BLaER1 treated with 17β-estradiol and CSF1 and Interleukin-3, amounts not matched to agents 10 nM and 100 nM (cell line): Measurements from ENCODE around the gene SCG3.
A peak's percentile ranks its signal among the peaks of the same experiment; 100 is the strongest.

ENCODE experiments used
- H3K27ac ChIP-seq, 11 experiments: shearing (Covaris generic); formaldehyde crosslinking; 2 replicates each; pipeline ENCODE4 v1.8.1; 2022
- H3K27me3 ChIP-seq, 11 experiments: shearing (Covaris generic); formaldehyde crosslinking; 2 replicates each; pipeline ENCODE4 v1.8.1; 2022
- H3K36me3 ChIP-seq, 11 experiments: shearing (Covaris generic); formaldehyde crosslinking; 2 replicates each; pipeline ENCODE4 v1.8.1; 2022
- H3K4me1 ChIP-seq, 10 experiments: shearing (Covaris generic); formaldehyde crosslinking; 2 replicates each; pipeline ENCODE4 v1.8.1; 2022
- H3K4me2 ChIP-seq, 11 experiments: shearing (Covaris generic); formaldehyde crosslinking; 2 replicates each; pipeline ENCODE4 v1.8.1; 2022
- H3K4me3 ChIP-seq, 10 experiments: shearing (Covaris generic); formaldehyde crosslinking; 2 replicates each; pipeline ENCODE4 v1.8.1; 2022
- H3K9ac ChIP-seq, 11 experiments: shearing (Covaris generic); formaldehyde crosslinking; 2 replicates each; pipeline ENCODE4 v1.8.1; 2022
- H3K9me3 ChIP-seq, 11 experiments: shearing (Covaris generic); formaldehyde crosslinking; replicated peaks in 1 of 11; 2 replicates each; pipeline ENCODE4 v1.8.1; 2022
- H4K20me1 ChIP-seq, 11 experiments: shearing (Covaris generic); formaldehyde crosslinking; 2 replicates each; pipeline ENCODE4 v1.8.1; 2022
- Cebpa-rat ChIP-seq, 11 experiments: shearing (Covaris generic); IDR thresholded peaks; 2 replicates each; pipeline ENCODE4 v1.8.1; 2022

SCG3 gene

DNA sequence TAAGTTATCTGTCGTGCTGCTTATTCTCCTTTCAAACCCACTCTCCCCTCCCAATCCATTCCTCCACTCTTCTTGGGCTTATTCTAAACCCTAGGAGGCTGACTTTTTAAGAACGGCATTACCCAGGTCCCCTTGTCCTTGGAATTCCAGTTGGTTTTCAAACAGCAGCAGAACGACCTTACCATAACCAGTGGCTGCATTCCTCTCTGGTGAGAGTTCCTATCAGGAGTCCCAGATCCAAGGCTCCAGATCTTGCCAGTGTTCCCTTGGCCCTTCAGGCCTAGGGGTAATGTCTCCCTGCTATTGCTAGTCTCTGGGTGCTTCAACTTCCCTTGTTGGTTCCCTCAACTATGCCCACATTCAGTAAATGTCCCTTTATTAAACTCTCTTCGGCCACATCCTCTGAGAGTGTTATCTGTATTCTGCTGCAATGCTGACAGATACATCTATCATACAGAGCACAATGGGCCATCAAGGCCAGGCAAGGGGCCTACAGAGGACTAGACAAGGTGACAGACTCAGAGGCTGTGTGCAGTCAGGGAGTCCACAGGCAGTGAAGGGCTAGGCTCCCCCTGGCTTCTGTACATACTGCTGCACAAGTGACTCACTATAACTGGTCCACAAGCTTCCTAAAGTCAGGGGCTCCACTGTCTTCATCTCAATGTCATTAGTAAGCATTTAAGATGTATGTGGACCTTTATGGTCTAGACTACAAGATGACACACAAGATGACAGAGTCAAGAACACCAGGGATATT, 46.0 kb downstream of the SCG3 start:
- Histone ChIP-seq H4K20me1 (peaks cover 27 to 53% (median 41%) of the 10 kb centered on the region in 11 experiments), H3K4me2 (peak overlapping the region; percentile 30 to 74 (median 62)), H3K9ac (peak overlapping the region in 2 of 11 experiments; percentile 14 to 21; a peak in 2 of 22 replicates), H3K4me1 (peaks cover 70 to 83% (median 81%) of the 10 kb centered on the region in 10 experiments), H3K27ac (peak overlapping the region in 6 of 11 experiments; percentile 0 to 38 (median 15); a peak in 7 of 22 replicates), H3K36me3 (peaks cover 5 to 38% (median 27%) of the 10 kb centered on the region in 11 experiments; a peak in 20 of 22 replicates), H3K9me3 (no peaks in the 10 kb centered on the region), H3K27me3 (no peaks in the 10 kb centered on the region), H3K4me3 (no peak overlapping the region)
- TF ChIP-seq Cebpa-rat (IDR thresholded peaks at IDR 0.05), result no peak

GRCh38 chr15:51731549-51732267, 50.4 kb downstream of the SCG3 start:
- peak; percentile 29 to 87 (median 74); a peak in 15 of 22 replicates for TF ChIP-seq Cebpa-rat (IDR thresholded peaks at IDR 0.05)
- Histone ChIP-seq H3K4me2 (peak overlapping the region; percentile 90 to 97 (median 96)), H3K4me1 (peaks cover 88 to 100% (median 95%) of the 10 kb centered on the region in 10 experiments), H3K4me3 (peak overlapping the region; percentile 41 to 66 (median 51); a peak in 19 of 20 replicates), H4K20me1 (peaks cover 9 to 46% (median 23%) of the 10 kb centered on the region in 11 experiments), H3K36me3 (peaks cover 3 to 33% (median 15%) of the 10 kb centered on the region in 11 experiments; a peak in 13 of 22 replicates), H3K27ac (peak overlapping the region; percentile 80 to 96 (median 93)), H3K27me3 (no peaks in the 10 kb centered on the region), H3K9me3 (no peaks in the 10 kb centered on the region), H3K9ac (peak overlapping the region; percentile 74 to 83 (median 78))

- Histone ChIP-seq H3K4me2 (peak overlapping the region; percentile 90 to 97 (median 96)), H3K36me3 (peaks cover 3 to 33% (median 15%) of the 10 kb centered on the region in 11 experiments; a peak in 13 of 22 replicates), H3K4me1 (peaks cover 78 to 91% (median 86%) of the 10 kb centered on the region in 10 experiments), H3K27ac (peak overlapping the region; percentile 80 to 96 (median 93); a peak in 21 of 22 replicates), H3K9ac (peak overlapping the region; percentile 67 to 83 (median 78); a peak in 19 of 22 replicates), H3K9me3 (no peaks in the 10 kb centered on the region), H3K4me3 (peak overlapping the region in 9 of 10 experiments; percentile 7 to 66 (median 50); a peak in 12 of 20 replicates), H4K20me1 (peaks cover 0 to 37% (median 13%) of the 10 kb centered on the region in 11 experiments; a peak in 15 of 22 replicates), H3K27me3 (no peaks in the 10 kb centered on the region)
- TF ChIP-seq Cebpa-rat (IDR thresholded peaks at IDR 0.05), result no peak
Observed at GRCh38 chr15:51732646-51733045, 51.3 kb downstream of the SCG3 start.

- peak overlapping the region; percentile 79 to 90 (median 84); a peak in 19 of 20 replicates for H3K4me3 ChIP-seq
- no peaks in the 10 kb centered on the region for H3K27me3 ChIP-seq
- TF ChIP-seq Cebpa-rat (IDR thresholded peaks at IDR 0.05), result no peak
- peaks cover 0 to 20% (median 2%) of the 10 kb centered on the region in 11 experiments; a peak in 5 of 22 replicates for H3K36me3 ChIP-seq
- H3K27ac ChIP-seq, result peak overlapping the region in 10 of 11 experiments; percentile 85 to 96 (median 94); a peak in 20 of 22 replicates
- H4K20me1 ChIP-seq, result peaks cover 0 to 20% (median 3%) of the 10 kb centered on the region in 11 experiments; a peak in 9 of 22 replicates
- H3K4me1 ChIP-seq, result peaks cover 67 to 75% (median 71%) of the 10 kb centered on the region in 10 experiments
- H3K9ac ChIP-seq, result peak overlapping the region; percentile 81 to 95 (median 93)
- H3K9me3 ChIP-seq, result no peaks in the 10 kb centered on the region
- H3K4me2 ChIP-seq, result peak overlapping the region; percentile 90 to 97 (median 96)
Observed at GRCh38 chr15:51735228-51736010, 54.1 kb downstream of the SCG3 start.

- Histone ChIP-seq H4K20me1 (peaks cover 0 to 20% (median 3%) of the 10 kb centered on the region in 11 experiments; a peak in 9 of 22 replicates), H3K4me1 (peaks cover 60 to 69% (median 65%) of the 10 kb centered on the region in 10 experiments), H3K9ac (peak overlapping the region; percentile 81 to 95 (median 93)), H3K36me3 (peaks cover 0 to 18% (median 0%) of the 10 kb centered on the region in 11 experiments; a peak in 4 of 22 replicates), H3K9me3 (no peaks in the 10 kb centered on the region), H3K4me2 (peak overlapping the region; percentile 90 to 97 (median 96)), H3K27me3 (no peaks in the 10 kb centered on the region), H3K4me3 (peak overlapping the region; percentile 79 to 90 (median 84)), H3K27ac (peak overlapping the region in 10 of 11 experiments; percentile 85 to 96 (median 94); a peak in 20 of 22 replicates)
- peak in 3 of 11 experiments; percentile 12 to 66 (median 62); a peak in 4 of 22 replicates for TF ChIP-seq Cebpa-rat (IDR thresholded peaks at IDR 0.05)
Observed at GRCh38 chr15:51736069-51736468, 54.8 kb downstream of the SCG3 start.

DNA sequence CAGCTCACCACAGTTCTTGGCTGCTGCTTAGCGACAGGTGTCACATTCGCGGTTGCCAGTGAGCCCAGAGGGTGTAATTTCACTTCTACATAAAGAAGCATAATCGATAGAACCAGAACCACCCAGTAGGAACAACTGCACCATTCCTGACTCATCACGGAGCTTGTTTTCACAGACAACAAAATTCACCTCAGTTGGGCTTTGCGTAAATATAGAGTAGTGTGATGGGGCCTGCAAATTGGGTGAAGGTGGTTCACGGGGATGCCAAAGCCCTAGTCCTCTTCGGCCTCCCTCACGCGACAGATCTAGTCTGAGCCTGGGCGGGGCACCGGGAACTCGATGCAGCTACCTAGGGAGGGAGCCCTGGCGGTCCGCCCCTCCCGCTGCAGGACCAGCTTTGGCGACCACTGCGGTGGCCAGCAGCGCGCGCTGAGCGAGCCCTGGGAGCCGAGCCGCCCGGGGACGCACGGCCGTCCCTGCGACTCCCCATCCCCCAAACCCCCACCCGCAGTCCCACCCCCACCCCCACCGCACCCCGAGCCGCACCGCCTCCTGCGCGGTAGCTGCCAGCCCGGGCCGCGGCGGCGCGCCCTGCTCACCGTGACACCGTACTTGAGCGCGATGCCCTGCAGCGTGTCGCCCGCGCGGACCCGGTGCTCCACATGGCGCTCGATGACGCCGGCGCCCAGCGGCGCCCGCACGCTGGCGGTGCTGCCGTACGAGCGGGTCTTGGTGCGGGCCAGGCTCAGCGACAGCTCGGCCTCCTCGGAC, 55.6 kb downstream of the SCG3 start:
- TF ChIP-seq Cebpa-rat (IDR thresholded peaks at IDR 0.05), result no peak
- Histone ChIP-seq H4K20me1 (peaks cover 0 to 20% (median 3%) of the 10 kb centered on the region in 11 experiments; a peak in 9 of 22 replicates), H3K4me1 (peaks cover 53 to 60% (median 58%) of the 10 kb centered on the region in 10 experiments), H3K27me3 (no peaks in the 10 kb centered on the region), H3K4me3 (peak overlapping the region; percentile 79 to 90 (median 84)), H3K9me3 (no peaks in the 10 kb centered on the region), H3K27ac (peak overlapping the region; percentile 69 to 96 (median 93)), H3K4me2 (peak overlapping the region; percentile 90 to 98 (median 96)), H3K36me3 (peaks cover 0 to 18% (median 0%) of the 10 kb centered on the region in 11 experiments; a peak in 4 of 22 replicates), H3K9ac (peak overlapping the region; percentile 81 to 95 (median 93))

- peaks cover 0 to 16% (median 0%) of the 10 kb centered on the region in 11 experiments; a peak in 4 of 22 replicates for H3K36me3 ChIP-seq
- peak within 1 kb of the TSS; percentile 81 to 95 (median 93) for H3K9ac ChIP-seq
- H3K4me1 ChIP-seq, result peaks cover 46 to 52% (median 50%) of the 10 kb centered on the region in 10 experiments
- peak within 1 kb of the TSS; percentile 79 to 90 (median 84) for H3K4me3 ChIP-seq
- TF ChIP-seq Cebpa-rat (IDR thresholded peaks at IDR 0.05), result no peak
- H4K20me1 ChIP-seq, result peaks cover 0 to 20% (median 3%) of the 10 kb centered on the region in 11 experiments; a peak in 9 of 22 replicates
- no peaks in the 10 kb centered on the region for H3K9me3 ChIP-seq
- H3K27me3 ChIP-seq, result no peaks in the 10 kb centered on the region
- peak within 1 kb of the TSS; percentile 69 to 96 (median 93) for H3K27ac ChIP-seq
- peak within 1 kb of the TSS; percentile 90 to 98 (median 96) for H3K4me2 ChIP-seq
Observed at GRCh38 chr15:51737522-51738305, 56.4 kb downstream of the SCG3 start, which contains the start of gene LYSMD2. Gene LYSMD2, minus strand, starts transcription at chr15:51737655. Its CDS starts 33 bp downstream, at chr15:51737622.
